ENCODE measurements around the gene ZNF320. TPM values are rescaled to one million over a fixed set of nuclear protein-coding genes. Genes with fewer than 3 reads are reported as not detected.
A peak's percentile ranks its signal among the peaks of the same experiment; 100 is the strongest.
"Not testable (repeated sequence)": the region's sequence is repeated elsewhere in the genome, so short reads cannot be mapped to it uniquely, and the experiment has no call there.

The ZNF320 gene
- total RNA-seq, 1 experiment from 2014 or later, result 4.9 TPM

DNA sequence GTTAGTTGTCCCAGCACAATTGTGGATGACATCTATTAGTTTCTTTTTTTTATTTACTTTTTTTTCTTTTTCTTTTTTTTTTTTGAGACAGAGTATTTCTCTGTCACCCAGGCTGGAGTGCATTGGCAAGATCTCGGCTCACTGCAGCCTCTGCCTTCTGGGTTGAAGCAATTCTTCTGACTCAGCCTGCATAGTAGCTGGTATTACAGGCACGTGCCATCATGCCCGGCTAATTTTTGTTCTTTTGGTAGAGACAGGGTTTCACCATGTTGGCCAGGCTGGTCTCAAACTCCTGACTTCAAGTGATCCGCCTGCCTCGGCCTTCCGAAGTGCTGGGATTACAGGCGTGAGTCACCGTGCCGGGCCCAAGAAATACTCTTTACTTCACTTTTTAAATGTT lies 27.2 kb upstream of the ZNF320 start:
- DNase-seq (ENCODE audit: low read depth, low spot score); in situ Hi-C loops (cut with HindIII; ENCODE audit: low pct_unique_long_range_greater_than_20kb, low sequenced_read_pairs): not testable (repeated sequence)

DNA sequence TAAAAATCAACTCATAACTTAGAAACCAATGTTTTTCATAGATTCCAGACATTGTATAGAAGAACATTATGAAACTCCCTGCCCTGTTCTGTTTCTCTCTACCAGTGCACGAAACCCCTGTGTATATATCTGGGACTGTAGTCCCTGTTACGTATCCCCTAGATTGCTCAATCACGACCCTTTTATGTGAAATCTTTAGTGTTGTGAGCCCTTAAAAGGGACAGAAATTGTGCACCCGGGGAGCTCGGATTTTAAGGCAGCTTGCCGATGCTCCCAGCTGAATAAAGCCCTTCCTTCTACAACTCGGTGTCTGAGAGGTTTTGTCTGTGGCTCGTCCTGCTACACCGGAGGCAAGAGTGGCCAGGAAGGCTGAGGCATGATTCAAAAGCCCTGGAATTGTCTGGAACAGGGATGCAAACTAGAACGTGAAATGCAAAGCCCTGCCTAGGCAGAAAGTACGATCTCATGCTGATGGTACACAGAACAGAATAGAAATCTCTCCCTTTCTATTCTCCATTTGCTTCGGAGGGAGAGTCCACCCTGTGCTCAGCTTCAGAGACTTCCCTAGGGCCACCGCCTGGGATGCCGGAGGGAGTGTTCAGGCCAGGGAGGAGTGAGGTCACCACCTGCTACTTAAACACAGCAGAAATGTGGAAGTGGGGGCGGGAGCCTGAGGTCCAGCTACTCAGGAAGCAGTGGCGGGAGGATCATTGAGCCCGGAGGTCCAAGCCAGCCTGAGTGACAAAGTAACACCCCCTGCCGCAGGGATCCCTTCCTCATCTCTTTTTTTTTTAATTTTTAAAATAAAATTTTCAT lies 26.6 kb upstream of the ZNF320 start:
- in situ Hi-C loops (cut with HindIII; ENCODE audit: low pct_unique_long_range_greater_than_20kb, low sequenced_read_pairs), result no loop called here
- DNase-seq (ENCODE audit: low read depth, low spot score), result no peak

GRCh38 chr19:52922841-52923777 lies 25.7 kb upstream of the ZNF320 start, which contains the start of gene ZNF888:
Gene ZNF888 (minus strand): TSS chr19:52923428. CDS start chr19:52917873, 5,555 bp downstream.
- in situ Hi-C loops (cut with HindIII; ENCODE audit: low pct_unique_long_range_greater_than_20kb, low sequenced_read_pairs), result no loop called here
- peak; percentile 52 for DNase-seq (ENCODE audit: low read depth, low spot score)

DNA sequence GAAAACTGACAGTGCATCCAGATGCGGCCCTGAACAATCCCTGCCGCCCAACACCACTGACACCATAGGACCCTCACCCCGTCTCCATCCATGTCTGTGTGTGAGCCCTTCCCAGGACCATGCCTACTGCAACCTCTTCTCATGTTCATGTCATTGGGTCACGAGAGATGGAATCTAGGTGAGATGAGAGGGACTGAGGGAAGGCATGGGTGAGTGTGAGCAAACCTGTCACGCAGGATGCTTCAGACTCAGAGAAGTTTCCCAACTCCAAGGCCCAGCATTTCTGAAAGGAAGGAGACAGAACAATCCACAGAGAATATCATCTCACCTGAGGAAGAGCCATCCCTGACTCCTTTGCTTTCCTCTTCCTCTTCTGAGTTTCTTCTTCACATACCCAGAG lies 20.1 kb upstream of the ZNF320 start:
- in situ Hi-C loops (cut with HindIII; ENCODE audit: low pct_unique_long_range_greater_than_20kb, low sequenced_read_pairs), result no loop called here
- DNase-seq (ENCODE audit: low read depth, low spot score), result no peak

GRCh38 chr19:52910648-52911047 lies 13.2 kb upstream of the ZNF320 start:
- in situ Hi-C loops (cut with HindIII; ENCODE audit: low pct_unique_long_range_greater_than_20kb, low sequenced_read_pairs), result no loop called here
- no peak for DNase-seq (ENCODE audit: low read depth, low spot score)

GRCh38 chr19:52904052-52904780 lies 6.8 kb upstream of the ZNF320 start:
- DNase-seq (ENCODE audit: low read depth, low spot score); in situ Hi-C loops (cut with HindIII; ENCODE audit: low pct_unique_long_range_greater_than_20kb, low sequenced_read_pairs): not testable (repeated sequence)

DNA sequence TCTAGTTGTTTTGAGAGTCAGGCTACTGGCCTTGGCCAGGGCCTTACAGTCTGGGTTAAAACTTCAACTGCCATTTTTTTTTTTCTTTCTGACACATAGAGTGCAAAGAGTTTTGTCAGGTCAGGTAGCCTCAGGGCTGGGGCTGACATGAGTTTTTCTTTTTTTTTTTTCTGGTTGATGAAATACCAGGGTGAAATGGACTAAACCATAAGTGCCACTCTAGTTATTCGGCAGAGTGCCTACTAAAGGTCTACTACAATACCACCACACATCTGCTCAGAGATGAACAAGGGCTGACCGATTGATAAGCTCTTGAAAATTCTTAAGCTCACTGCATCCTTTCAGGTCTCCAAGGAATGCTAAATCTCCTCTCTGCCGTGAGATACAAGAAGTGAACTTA lies 4.4 kb upstream of the ZNF320 start:
- in situ Hi-C loops (cut with HindIII; ENCODE audit: low pct_unique_long_range_greater_than_20kb, low sequenced_read_pairs), result no loop called here
- DNase-seq (ENCODE audit: low read depth, low spot score), result no peak

DNA sequence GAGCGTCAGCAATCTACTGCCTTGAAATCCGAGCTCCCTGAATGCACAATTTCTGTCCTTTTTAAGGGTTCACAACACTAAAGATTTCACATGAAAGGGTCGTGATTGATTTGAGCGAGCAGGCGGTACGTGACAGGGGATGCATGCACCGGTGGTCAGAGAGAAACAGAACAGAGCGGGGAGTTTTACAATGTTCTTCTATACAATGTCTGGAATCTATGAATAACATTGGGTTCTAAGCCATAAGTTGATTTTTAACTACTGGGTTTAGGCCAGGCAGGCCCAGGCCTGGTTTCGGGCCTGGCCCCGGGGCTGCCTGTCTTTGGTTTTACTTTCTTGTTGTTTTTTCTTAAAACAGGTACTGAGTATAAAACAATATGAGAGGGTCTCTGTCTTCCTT lies 1.2 kb upstream of the ZNF320 start:
- in situ Hi-C loops (cut with HindIII; ENCODE audit: low pct_unique_long_range_greater_than_20kb, low sequenced_read_pairs); DNase-seq (ENCODE audit: low read depth, low spot score): not testable (repeated sequence)

GRCh38 chr19:52898101-52898500 lies 666 bp upstream of the ZNF320 start:
- in situ Hi-C loops (cut with HindIII; ENCODE audit: low pct_unique_long_range_greater_than_20kb, low sequenced_read_pairs), result no loop called here
- DNase-seq (ENCODE audit: low read depth, low spot score), result no peak

DNA sequence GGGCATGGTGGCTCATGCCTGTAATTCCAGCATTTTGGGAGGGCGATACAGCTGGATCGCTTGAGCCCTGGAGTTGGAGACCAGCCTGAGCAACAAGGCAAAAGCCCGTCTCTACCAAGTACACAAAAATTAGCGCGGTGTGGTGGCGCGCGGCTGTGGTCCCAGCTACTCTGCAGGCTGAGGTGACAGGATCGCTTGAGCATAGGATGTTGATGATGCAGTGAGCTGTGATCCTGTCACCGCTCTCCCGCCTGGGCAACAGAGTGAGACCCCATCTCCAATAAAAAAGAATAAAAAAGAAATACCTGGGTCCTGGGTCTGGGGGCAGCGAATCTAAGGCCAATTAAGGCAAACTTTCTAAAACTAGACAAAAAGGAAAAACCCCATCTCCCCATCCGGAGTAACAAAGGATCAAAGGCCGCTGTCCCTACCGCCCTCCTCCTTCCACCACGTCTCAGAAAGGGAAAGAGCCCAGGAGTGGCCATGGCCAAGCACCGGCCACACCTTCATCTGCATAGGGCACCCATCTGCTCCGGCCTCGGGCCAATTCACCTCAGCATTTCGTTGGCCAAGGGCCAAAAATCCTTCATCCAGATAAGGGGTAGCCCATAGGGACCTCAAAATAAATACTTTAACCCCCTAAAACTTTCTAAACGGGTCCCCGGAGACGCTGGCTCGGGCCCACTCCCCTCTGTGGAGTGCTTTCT lies 851 bp downstream of the ZNF320 start:
- in situ Hi-C loops (cut with HindIII; ENCODE audit: low pct_unique_long_range_greater_than_20kb, low sequenced_read_pairs), result no loop called here
- no peak for DNase-seq (ENCODE audit: low read depth, low spot score)

DNA sequence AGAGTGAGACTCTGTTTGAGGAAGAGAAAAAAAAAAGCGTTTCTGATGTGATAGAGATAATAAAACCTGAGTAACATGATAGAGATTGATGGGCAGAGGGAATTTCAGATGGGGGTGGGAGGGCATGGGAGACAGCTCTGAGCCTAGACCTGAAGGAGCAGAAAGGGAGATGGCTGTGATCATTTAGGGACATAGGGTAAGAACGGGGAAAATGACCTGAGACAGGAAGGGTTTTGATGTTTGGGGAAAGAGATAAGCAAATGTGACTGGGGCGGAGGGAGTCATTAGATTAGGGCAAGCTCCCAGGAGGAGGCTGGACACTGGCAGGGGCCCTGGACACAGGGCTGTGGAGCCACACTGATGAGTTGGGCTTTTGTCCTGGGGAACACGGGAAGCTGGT lies 6.1 kb downstream of the ZNF320 start:
- no peak for DNase-seq (ENCODE audit: low read depth, low spot score)
- in situ Hi-C loops (cut with HindIII; ENCODE audit: low pct_unique_long_range_greater_than_20kb, low sequenced_read_pairs), result no loop called here

DNA sequence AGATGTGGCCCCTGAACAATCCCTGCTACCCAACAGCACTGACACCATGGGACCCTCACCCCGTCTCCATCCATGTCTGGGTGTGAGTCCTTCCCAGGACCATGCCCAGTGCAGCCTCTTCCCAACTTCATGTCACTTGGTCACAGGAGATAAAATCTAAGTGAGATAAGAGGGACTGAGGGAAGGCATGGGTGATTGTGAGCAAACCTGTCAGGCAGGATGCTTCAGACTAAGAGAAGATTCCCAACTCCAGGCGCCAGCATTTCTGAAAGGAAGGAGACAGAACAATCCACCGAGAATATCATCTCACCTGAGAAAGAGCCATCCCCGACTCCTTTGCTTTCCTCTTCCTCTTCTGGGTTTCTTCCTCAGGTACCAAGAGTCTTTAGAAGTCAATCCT lies 7.5 kb downstream of the ZNF320 start:
- in situ Hi-C loops (cut with HindIII; ENCODE audit: low pct_unique_long_range_greater_than_20kb, low sequenced_read_pairs), result no loop called here
- DNase-seq (ENCODE audit: low read depth, low spot score), result no peak

GRCh38 chr19:52889076-52889475 lies 8.4 kb downstream of the ZNF320 start:
- no peak for DNase-seq (ENCODE audit: low read depth, low spot score)
- in situ Hi-C loops (cut with HindIII; ENCODE audit: low pct_unique_long_range_greater_than_20kb, low sequenced_read_pairs), result no loop called here

DNA sequence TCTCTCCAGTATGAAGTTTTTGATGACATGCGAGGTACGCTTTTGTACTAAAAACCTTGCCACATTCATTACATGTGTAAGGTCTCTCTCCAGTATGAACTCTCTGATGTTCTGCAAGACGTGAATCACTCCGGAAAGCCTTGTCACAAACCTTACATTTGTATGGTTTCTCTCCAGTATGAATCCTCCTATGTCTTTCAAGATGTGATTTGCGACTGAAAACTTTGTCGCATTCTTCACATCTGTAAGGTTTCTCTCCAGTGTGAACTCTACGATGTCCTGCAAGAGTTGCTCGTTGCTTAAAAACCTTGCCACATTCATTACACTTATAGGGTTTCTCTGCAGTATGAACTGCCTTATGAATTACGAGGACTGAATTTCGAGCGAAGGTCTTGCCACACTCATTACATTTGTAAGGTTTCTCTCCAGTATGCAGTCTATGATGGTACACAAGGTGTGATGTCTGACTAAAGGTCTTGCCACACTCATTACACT lies 16.5 kb downstream of the ZNF320 start:
- in situ Hi-C loops (cut with HindIII; ENCODE audit: low pct_unique_long_range_greater_than_20kb, low sequenced_read_pairs), result no loop called here
- no peak for DNase-seq (ENCODE audit: low read depth, low spot score)

GRCh38 chr19:52872996-52873395 lies 24.4 kb downstream of the ZNF320 start:
- DNase-seq (ENCODE audit: low read depth, low spot score); in situ Hi-C loops (cut with HindIII; ENCODE audit: low pct_unique_long_range_greater_than_20kb, low sequenced_read_pairs): not testable (repeated sequence)

DNA sequence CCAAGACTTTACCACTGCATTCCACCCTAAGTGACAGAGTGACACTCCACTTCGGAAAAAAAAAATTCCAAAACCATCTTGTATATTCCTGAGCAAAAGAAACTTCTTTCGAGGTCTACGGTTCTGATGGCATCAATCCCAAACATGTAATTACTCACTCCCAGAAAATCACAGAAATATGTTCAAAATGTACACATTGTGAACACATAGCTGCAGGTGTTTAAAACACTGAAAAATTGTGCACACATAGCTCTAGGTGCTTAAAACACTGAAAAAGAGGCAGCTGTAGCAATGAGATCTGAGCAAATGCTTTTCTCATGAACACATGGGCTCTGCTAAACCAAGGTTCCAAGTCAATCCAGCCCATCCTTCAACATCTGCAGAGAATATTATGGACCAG lies 26.0 kb downstream of the ZNF320 start:
- in situ Hi-C loops (cut with HindIII; ENCODE audit: low pct_unique_long_range_greater_than_20kb, low sequenced_read_pairs), result no loop called here
- DNase-seq (ENCODE audit: low read depth, low spot score), result no peak

DNA sequence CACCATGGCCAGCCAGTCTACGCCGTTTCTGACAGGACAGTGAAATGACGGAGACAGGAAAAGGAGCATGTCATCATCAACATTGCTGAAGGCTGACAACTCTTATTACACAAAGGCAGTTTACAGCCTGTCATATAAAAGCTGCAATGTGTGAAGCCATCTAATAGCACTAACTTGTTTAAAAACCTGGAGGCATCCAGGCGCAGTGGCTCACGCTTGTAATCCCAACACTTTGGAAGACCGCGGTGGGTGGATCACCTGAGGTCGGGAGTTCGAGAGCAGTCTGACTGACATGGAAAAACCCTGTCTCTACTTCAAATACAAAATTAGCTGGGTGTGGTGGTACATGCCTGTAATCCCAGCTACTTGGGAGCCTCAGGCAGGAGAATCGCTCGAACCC lies 29.4 kb downstream of the ZNF320 start:
- in situ Hi-C loops (cut with HindIII; ENCODE audit: low pct_unique_long_range_greater_than_20kb, low sequenced_read_pairs); DNase-seq (ENCODE audit: low read depth, low spot score): not testable (repeated sequence)

Data from SK-MEL-5 (cell line).